Lung (tissue), 12 donors: ENCODE results near the gene TCF12. TPM values are rescaled to one million over a fixed set of nuclear protein-coding genes. Genes with fewer than 3 reads are reported as not detected.
A peak's percentile ranks its signal among the peaks of the same experiment; 100 is the strongest.

ENCODE experiments used
- ATAC-seq: fragments of 200-7000 bp; cut with Tn5 transposase; one replicate; pipeline ENCODE4 v1.9.1; 2020; ENCODE audit warnings: moderate number of reproducible peaks; ENCODE audit not compliant: insufficient read depth, low FRiP score
- DNase-seq, 3 donors: peaks; one replicate each; pipeline ENCODE4 v3.0.0-alpha.2; 2013 to 2017
- H3K27ac ChIP-seq, 2 donors: one replicate each; pipeline ENCODE4 v1.5.1; 2013; ENCODE audit warnings: mild to moderate bottlenecking in 2 of 2, moderate library complexity in 2 of 2, control low read depth in 1 of 2, inconsistent platforms in 1 of 2, low read depth in 1 of 2, low read length in 1 of 2
- H3K27me3 ChIP-seq, 3 donors: one replicate each; pipeline ENCODE4 v1.5.1; 2013; ENCODE audit warnings: low read length in 2 of 3; ENCODE audit not compliant: control insufficient read depth in 3 of 3, insufficient read depth in 3 of 3
- H3K36me3 ChIP-seq, 4 donors: one replicate each; pipeline ENCODE4 v1.5.1; 2013; ENCODE audit warnings: low read length in 4 of 4, mild to moderate bottlenecking in 1 of 4, moderate library complexity in 1 of 4; ENCODE audit not compliant: control insufficient read depth in 4 of 4, insufficient read depth in 4 of 4
- H3K4me1 ChIP-seq, 5 donors: one replicate each; pipeline ENCODE4 v1.5.1; 2013; ENCODE audit warnings: low read length in 5 of 5, mild to moderate bottlenecking in 2 of 5, moderate library complexity in 1 of 5; ENCODE audit not compliant: control insufficient read depth in 5 of 5, insufficient read depth in 5 of 5
- H3K4me3 ChIP-seq: one replicate; pipeline ENCODE4 v1.5.1; 2013; ENCODE audit warnings: mild to moderate bottlenecking, control low read depth, moderate library complexity
- H3K9ac ChIP-seq, 2 donors: one replicate each; pipeline ENCODE4 v1.5.1; 2013; ENCODE audit warnings: low read length in 2 of 2, control low read depth in 1 of 2; ENCODE audit not compliant: insufficient read depth in 1 of 2
- H3K9me3 ChIP-seq, 4 donors: one replicate each; pipeline ENCODE4 v1.5.1; 2013; ENCODE audit warnings: low read length in 3 of 4, mild to moderate bottlenecking in 1 of 4, moderate library complexity in 1 of 4; ENCODE audit not compliant: control insufficient read depth in 4 of 4, insufficient read depth in 3 of 4
- CTCF ChIP-seq: IDR thresholded peaks from 2 replicates; pipeline ENCODE4 v1.5.1; 2012; ENCODE audit warnings: mild to moderate bottlenecking; ENCODE audit errors: control extremely low read depth, extremely low read depth
- WGBS, 2 donors: extraction: QIAGEN DNeasy Blood & Tissue Kit; methylation state at CpG; one replicate each; pipeline ENCODE4 v1.1.7; 2013; 5-methylcytosine and 5-hydroxymethylcytosine counted together
- polyA plus RNA-seq, 2 donors: library from polyadenylated mRNA; stranded (reverse); fragments of 200-250 nt; gene quantifications; one replicate each; pipeline ENCODE4 v1.2.1, GENCODE V29; 2013
- total RNA-seq, 2 donors: library from RNA; depleted of rRNA in 1 of 2; stranded (reverse); fragments of >200 nt in 1 of 2; gene quantifications; one replicate each; pipeline ENCODE4 v1.2.1, GENCODE V29; 2014 to 2021
- donor health status: control.
- donor health status: control.
- donor health status: Bipolar disorder and iron deficiency.
- donor health status: healthy.
- donor health status: DM: yes; HTN: yes; CAD: no.

Gene TCF12
- total and polyA plus RNA-seq, 4 donors, result 9.6 to 314 (median 56.3) TPM

- ATAC-seq (peak; percentile 34), DNase-seq (no peak)
- no peak for TF ChIP-seq CTCF
- H3K27ac ChIP-seq, result no peak overlapping the region
- H3K4me3 ChIP-seq, result no peak overlapping the region
- H3K36me3 ChIP-seq, result no peaks in the 10 kb centered on the region
- WGBS, 2 donors, result 70 to 86% methylated on average over 4 of the region's 4 CpGs
- H3K27me3 ChIP-seq, result no peaks in the 10 kb centered on the region
- peak overlapping the region in 1 of 2 donors; percentile 11 for H3K9ac ChIP-seq
- no peaks in the 10 kb centered on the region for H3K9me3 ChIP-seq
- H3K4me1 ChIP-seq, result peaks cover 0 to 27% (median 9%) of the 10 kb centered on the region in 5 donors
Observed at GRCh38 chr15:57085267-57085666, 166.8 kb downstream of the TCF12 start.

- H3K27me3 ChIP-seq, result no peaks in the 10 kb centered on the region
- peaks cover 0 to 1% (median 0%) of the 10 kb centered on the region in 4 donors for H3K36me3 ChIP-seq
- H3K9me3 ChIP-seq, result no peaks in the 10 kb centered on the region
- ATAC-seq, result no peak
- 94 to 99% methylated on average over 4 of the region's 4 CpGs for WGBS, 2 donors
- H3K4me1 ChIP-seq, result peaks cover 0 to 19% (median 5%) of the 10 kb centered on the region in 5 donors
- H3K4me3 ChIP-seq, result no peak overlapping the region
- H3K27ac ChIP-seq, result no peak overlapping the region
- H3K9ac ChIP-seq, result no peak overlapping the region
- DNase-seq, result no peak
- TF ChIP-seq CTCF, result no peak
Observed at GRCh38 chr15:57086857-57087427, 168.5 kb downstream of the TCF12 start.

- H3K27me3 ChIP-seq, result no peaks in the 10 kb centered on the region
- 97 to 98% methylated on average over 6 of the region's 6 CpGs for WGBS, 2 donors
- H3K9ac ChIP-seq, result no peak overlapping the region
- H3K4me3 ChIP-seq, result no peak overlapping the region
- H3K27ac ChIP-seq, result no peak overlapping the region
- H3K36me3 ChIP-seq, result peaks cover 0 to 3% (median under 1%) of the 10 kb centered on the region in 4 donors
- no peaks in the 10 kb centered on the region for H3K9me3 ChIP-seq
- no peak for ATAC-seq
- no peak for TF ChIP-seq CTCF
- no peak for DNase-seq
- peaks cover 0 to 3% (median 0%) of the 10 kb centered on the region in 5 donors for H3K4me1 ChIP-seq
Observed at GRCh38 chr15:57089815-57090495, 171.5 kb downstream of the TCF12 start.
